Activated naive CD4-positive, alpha-beta T cell treated with anti-CD3 and anti-CD28 coated beads for 36 hours (primary cell): ENCODE results near the gene GPR137B. TPM values are rescaled to one million over a fixed set of nuclear protein-coding genes. Genes with fewer than 3 reads are reported as not detected.

Source experiments
- total RNA-seq, 2 experiments: library from RNA; stranded (reverse); gene quantifications; one replicate each; pipeline ENCODE4 v1.2.3, GENCODE V29; 2021

Gene GPR137B
- total RNA-seq, 2 experiments from 2014 or later: 1.6 to 2.4 TPM

Other genes starting within 250 kb of the GPR137B start
- under 1 TPM in 1 of 2 experiments, not detected in 1; 0.10 TPM for gene NID1, start 77.4 kb upstream of the GPR137B start, total RNA-seq
- 1 to 10 TPM; 1.6 to 2.5 TPM for gene ERO1B, start 139.4 kb downstream of the GPR137B start, total RNA-seq